ENCODE results near the gene FOXP1. TPM values are rescaled to one million over a fixed set of nuclear protein-coding genes. Genes with fewer than 3 reads are reported as not detected.

FOXP1 gene
- total and polyA plus RNA-seq, 8 donors, result 13.4 to 74.1 (median 44.1) TPM

- H3K9me3 ChIP-seq, result no peaks in the 10 kb centered on the region
- no peak for TF ChIP-seq CTCF (IDR thresholded peaks at IDR 0.05)
- WGBS, 2 donors, result 87 to 88% methylated on average over 6 of the region's 6 CpGs
Measured at GRCh38 chr3:71104976-71105375, 478.6 kb downstream of the FOXP1 start.

GRCh38 chr3:71104556-71104955 is 479.0 kb downstream of the FOXP1 start:
- FAIRE-seq, result no peak

More at GRCh38 chr3:71104976-71105375, 478.6 kb downstream of the FOXP1 start:
- Histone ChIP-seq H3K27ac (no peak overlapping the region), H3K36me3 (no peaks in the 10 kb centered on the region), H3K27me3 (no peaks in the 10 kb centered on the region), H3K4me3 (no peak overlapping the region), H3K4me1 (peaks cover 12 to 35% (median 33%) of the 10 kb centered on the region in 3 donors)
- intact Hi-C loops (cut with DNase I), result no loop called here
- DNase-seq, result no peak
- no peak for FAIRE-seq
- no peak for ATAC-seq

GRCh38 chr3:71104121-71104541 is 479.4 kb downstream of the FOXP1 start:
- Histone ChIP-seq H3K4me3 (no peak overlapping the region), H3K27me3 (no peaks in the 10 kb centered on the region), H3K4me1 (peaks cover 12 to 36% (median 35%) of the 10 kb centered on the region in 3 donors), H3K27ac (no peak overlapping the region), H3K9me3 (no peaks in the 10 kb centered on the region), H3K36me3 (no peaks in the 10 kb centered on the region)
- no peak for TF ChIP-seq CTCF (IDR thresholded peaks at IDR 0.05)
- FAIRE-seq (no peak), ATAC-seq (no peak), DNase-seq (no peak)
- WGBS, 2 donors, result 88 to 92% methylated on average over 6 of the region's 6 CpGs
- intact Hi-C loops (cut with DNase I), result no loop called here

More at GRCh38 chr3:71104556-71104955, 479.0 kb downstream of the FOXP1 start:
- Histone ChIP-seq H3K9me3 (no peaks in the 10 kb centered on the region), H3K4me1 (peaks cover 12 to 36% (median 35%) of the 10 kb centered on the region in 3 donors), H3K27ac (no peak overlapping the region), H3K4me3 (no peak overlapping the region), H3K36me3 (no peaks in the 10 kb centered on the region), H3K27me3 (no peaks in the 10 kb centered on the region)
- WGBS, 2 donors, result 66 to 81% methylated on average over 3 of the region's 3 CpGs
- DNase-seq (no peak), ATAC-seq (no peak)
- no peak for TF ChIP-seq CTCF (IDR thresholded peaks at IDR 0.05)
- intact Hi-C loops (cut with DNase I), result no loop called here

GRCh38 chr3:71103430-71103921 is 480.1 kb downstream of the FOXP1 start:
- no peak for FAIRE-seq
- Histone ChIP-seq H3K9me3 (no peaks in the 10 kb centered on the region), H3K27me3 (no peaks in the 10 kb centered on the region), H3K27ac (no peak overlapping the region), H3K4me1 (peaks cover 12 to 36% (median 35%) of the 10 kb centered on the region in 3 donors), H3K36me3 (no peaks in the 10 kb centered on the region), H3K4me3 (no peak overlapping the region)
- no peak for TF ChIP-seq CTCF (IDR thresholded peaks at IDR 0.05)
- intact Hi-C loops (cut with DNase I), result no loop called here
- peak; percentile 23 to 82 (median 56) for DNase-seq
- 41 to 46% methylated on average over 9 of the region's 9 CpGs for WGBS, 2 donors
- peak; percentile 25 to 64 (median 49) for ATAC-seq
